A673 (cell line): ENCODE data around the gene CRACDL. TPM values are rescaled to one million over a fixed set of nuclear protein-coding genes. Genes with fewer than 3 reads are reported as not detected.

Experiments used
- BruUV-seq: library from RNA; stranded (reverse); fragments of 400-500 nt; replicated peaks from 2 replicates; lab custom pipeline; 2021; lab: Mats Ljungman, UMichigan
- CTCF ChIA-PET: fragments of 300-600 bp; sonication (Branson Sonifier 250); formaldehyde crosslinking; loops from one replicate; lab custom pipeline; 2022; ENCODE audit warnings: antibody characterized with exemption; lab: Charles Lee
- POLR2A ChIA-PET: fragments of 300-600 bp; sonication (Branson Sonifier 250); formaldehyde crosslinking; loops from one replicate; lab custom pipeline; 2022; ENCODE audit warnings: antibody characterized with exemption; ENCODE audit not compliant: low non-redundant PET; lab: Charles Lee
- DNase-seq: peaks from one replicate; pipeline ENCODE4 v3.0.0-alpha.2; 2015; ENCODE audit warnings: low spot score
- H3K27ac ChIP-seq: fragments of 200-600 bp; sonication (generic); 2 replicates; pipeline ENCODE4 v1.5.1; 2016; ENCODE audit warnings: mixed run types, low read depth, mild to moderate bottlenecking, mixed read lengths, antibody characterized with exemption, low read length; ENCODE audit not compliant: poor library complexity, severe bottlenecking
- H3K27me3 ChIP-seq: fragments of 200-600 bp; sonication (generic); replicated peaks from 2 replicates; pipeline ENCODE4 v1.6.1; 2017; ENCODE audit warnings: mixed run types, low read depth, mild to moderate bottlenecking, mixed read lengths, antibody characterized with exemption, low read length; ENCODE audit not compliant: insufficient read depth, poor library complexity
- H3K36me3 ChIP-seq: fragments of 200-600 bp; sonication (generic); 2 replicates; pipeline ENCODE4 v1.6.1; 2016; ENCODE audit warnings: mixed run types, mild to moderate bottlenecking, mixed read lengths, antibody characterized with exemption, low read length; ENCODE audit not compliant: insufficient read depth, poor library complexity, severe bottlenecking
- H3K4me1 ChIP-seq: fragments of 200-600 bp; sonication (generic); 2 replicates; pipeline ENCODE4 v1.6.1; 2017; ENCODE audit warnings: mixed run types, mild to moderate bottlenecking, mixed read lengths, antibody characterized with exemption, low read length; ENCODE audit not compliant: insufficient read depth, poor library complexity, severe bottlenecking
- H3K4me3 ChIP-seq: fragments of 200-600 bp; sonication (generic); 2 replicates; pipeline ENCODE4 v1.5.1; 2016; ENCODE audit warnings: low read depth, mixed run types, mild to moderate bottlenecking, mixed read lengths, low read length; ENCODE audit not compliant: poor library complexity, severe bottlenecking
- H3K9me3 ChIP-seq: fragments of 200-600 bp; sonication (generic); 2 replicates; pipeline ENCODE4 v1.6.1; 2016; ENCODE audit warnings: mixed run types, low read depth, mild to moderate bottlenecking, mixed read lengths, antibody characterized with exemption, low read length; ENCODE audit not compliant: poor library complexity, severe bottlenecking
- CTCF ChIP-seq: fragments of 300-800, 200-600 bp; sonication (generic); conservative IDR thresholded peaks from 2 replicates; pipeline ENCODE4 v1.5.1; 2017; ENCODE audit warnings: low read depth, mild to moderate bottlenecking, antibody characterized with exemption, low read length, moderate library complexity, mixed read lengths
- EZH2 ChIP-seq: fragments of 200-600 bp; sonication (generic); IDR thresholded peaks from 2 replicates; pipeline ENCODE4 v1.6.1; 2017; ENCODE audit warnings: borderline replicate concordance, low read depth, mild to moderate bottlenecking, mixed read lengths, antibody characterized with exemption, low read length; ENCODE audit not compliant: poor library complexity, severe bottlenecking
- intact Hi-C: fragments of 100-400 bp; cut with micrococcal nuclease; formaldehyde crosslinking; loops from one replicate; pipeline ENCODE4 v1.10.0; 2022; ENCODE audit not compliant: unreplicated experiment
- total RNA-seq: library from RNA; stranded (reverse); gene quantifications from 2 replicates; pipeline ENCODE4 v1.2.3, GENCODE V29; 2021

CRACDL gene
- total RNA-seq, 1 experiment from 2014 or later = not detected

- ChIA-PET CTCF (no interaction called here), POLR2A (no interaction called here)
- intact Hi-C loops = no loop called here
- BruUV-seq = no TSS peak
- TF ChIP-seq EZH2 (no peak), CTCF (no peak)
- no peaks in the 10 kb centered on the region for H3K9me3 ChIP-seq
- no peak for DNase-seq
- H3K4me1 ChIP-seq = peaks cover 6% of the 10 kb centered on the region
- no peaks in the 10 kb centered on the region for H3K36me3 ChIP-seq
- H3K4me3 ChIP-seq = no peak overlapping the region
- no peaks in the 10 kb centered on the region for H3K27me3 ChIP-seq
- no peak overlapping the region for H3K27ac ChIP-seq
Measured at GRCh38 chr2:98806236-98806697, 129.8 kb downstream of the CRACDL start.

- BruUV-seq = no TSS peak
Measured at GRCh38 chr2:98805412-98806171, 130.4 kb downstream of the CRACDL start.

GRCh38 chr2:98804736-98805135 lies 131.3 kb downstream of the CRACDL start:
- Histone ChIP-seq H3K27ac (no peak overlapping the region), H3K36me3 (no peaks in the 10 kb centered on the region), H3K9me3 (no peaks in the 10 kb centered on the region), H3K4me3 (no peak overlapping the region), H3K4me1 (peaks cover 6% of the 10 kb centered on the region), H3K27me3 (no peaks in the 10 kb centered on the region)
- POLR2A ChIA-PET = no interaction called here
- intact Hi-C loops = no loop called here
- DNase-seq = no peak
- no TSS peak for BruUV-seq
- TF ChIP-seq CTCF (no peak), EZH2 (no peak)
- CTCF ChIA-PET = no interaction called here

More at GRCh38 chr2:98805412-98806171, 130.4 kb downstream of the CRACDL start:
- intact Hi-C loops = no loop called here
- DNase-seq = peak; percentile 67
- no peaks in the 10 kb centered on the region for H3K9me3 ChIP-seq
- POLR2A ChIA-PET = no interaction called here
- no peaks in the 10 kb centered on the region for H3K36me3 ChIP-seq
- H3K27ac ChIP-seq = no peak overlapping the region
- H3K4me1 ChIP-seq = peaks cover 6% of the 10 kb centered on the region
- no peak overlapping the region for H3K4me3 ChIP-seq
- CTCF ChIA-PET = no interaction called here
- TF ChIP-seq EZH2 (no peak), CTCF (no peak)
- no peaks in the 10 kb centered on the region for H3K27me3 ChIP-seq
